NCI-H82 (cell line): ENCODE data around the gene RPS6KA5.
"Not testable (repeated sequence)": the region's sequence is repeated elsewhere in the genome, so short reads cannot be mapped to it uniquely, and the experiment has no call there.

Experiments
- DNase-seq: peaks from one replicate; lab custom pipeline; 2025; lab: John Stamatoyannopoulos, UW

Gene RPS6KA5

DNA sequence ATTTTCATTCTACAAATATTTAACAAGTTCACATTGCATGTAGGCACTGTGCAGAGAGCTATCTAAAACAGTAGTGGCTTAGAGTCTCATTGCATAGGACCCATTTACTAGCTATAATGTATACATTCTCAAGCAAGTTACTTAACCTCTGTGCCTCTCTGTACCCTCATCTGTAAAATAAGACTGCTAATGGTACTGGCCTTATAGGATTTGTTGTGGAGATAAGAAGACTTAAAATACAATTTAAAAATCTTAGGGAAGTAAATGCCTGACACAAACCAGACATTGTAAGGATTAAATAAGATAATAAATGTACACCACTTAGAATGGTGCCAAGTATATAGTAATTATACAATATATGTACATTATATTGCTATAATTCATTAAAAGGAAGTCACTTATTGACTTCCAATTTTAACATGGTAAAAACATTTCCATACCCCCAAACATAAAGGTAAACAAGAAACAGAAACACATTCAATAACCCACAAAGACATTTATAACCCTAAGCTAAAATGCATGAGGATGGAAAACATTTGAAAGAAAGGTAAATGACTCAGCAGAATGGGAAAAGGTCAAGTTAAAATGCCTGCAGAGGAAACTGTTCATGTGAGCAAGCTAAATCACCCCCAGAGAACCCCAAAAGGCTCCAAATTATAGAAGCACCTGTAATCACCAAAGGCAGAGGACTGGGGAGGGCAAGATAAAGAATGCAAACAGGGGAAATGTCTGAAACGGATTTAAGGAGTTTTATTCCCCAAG lies 30.8 kb downstream of the RPS6KA5 start:
- DNase-seq = peak; percentile 37

DNA sequence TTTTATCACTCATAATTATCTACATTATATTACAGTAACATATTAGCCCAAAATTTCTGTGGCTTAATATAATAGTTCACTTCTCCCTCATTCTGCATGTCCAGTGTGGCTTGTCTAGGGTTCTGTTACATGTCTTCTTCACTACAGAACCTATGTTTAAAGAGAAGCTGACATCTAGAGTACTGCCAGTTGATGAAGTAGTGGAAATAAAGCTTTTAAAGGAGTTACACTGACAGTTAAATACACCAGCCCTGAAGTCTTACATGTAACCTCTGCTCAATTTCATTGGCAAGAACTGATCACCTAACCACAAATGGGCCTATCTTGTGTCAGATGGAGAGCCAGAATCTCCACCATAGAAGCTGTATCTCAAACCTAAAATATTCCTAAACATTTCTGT lies 32.9 kb downstream of the RPS6KA5 start:
- DNase-seq = no peak

DNA sequence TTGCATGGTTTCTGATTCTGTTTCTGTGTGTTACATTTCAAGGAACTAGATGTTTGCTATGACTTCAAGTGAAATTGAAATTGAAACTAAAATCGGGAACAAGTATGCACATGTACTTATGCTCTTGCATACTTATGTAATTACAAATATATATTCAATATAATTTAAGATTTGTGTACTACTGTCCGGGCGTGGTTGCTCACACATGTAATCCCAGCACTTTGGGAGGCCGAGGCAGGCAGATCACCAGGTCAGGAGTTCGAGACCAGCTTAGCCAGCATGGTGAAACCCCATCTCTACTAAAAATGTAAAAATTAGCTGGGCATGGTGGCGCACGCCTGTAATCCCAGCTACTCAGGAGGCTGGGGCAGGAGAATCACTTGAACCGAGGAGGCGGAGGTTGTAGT lies 37.8 kb downstream of the RPS6KA5 start:
- DNase-seq = not testable (repeated sequence)

DNA sequence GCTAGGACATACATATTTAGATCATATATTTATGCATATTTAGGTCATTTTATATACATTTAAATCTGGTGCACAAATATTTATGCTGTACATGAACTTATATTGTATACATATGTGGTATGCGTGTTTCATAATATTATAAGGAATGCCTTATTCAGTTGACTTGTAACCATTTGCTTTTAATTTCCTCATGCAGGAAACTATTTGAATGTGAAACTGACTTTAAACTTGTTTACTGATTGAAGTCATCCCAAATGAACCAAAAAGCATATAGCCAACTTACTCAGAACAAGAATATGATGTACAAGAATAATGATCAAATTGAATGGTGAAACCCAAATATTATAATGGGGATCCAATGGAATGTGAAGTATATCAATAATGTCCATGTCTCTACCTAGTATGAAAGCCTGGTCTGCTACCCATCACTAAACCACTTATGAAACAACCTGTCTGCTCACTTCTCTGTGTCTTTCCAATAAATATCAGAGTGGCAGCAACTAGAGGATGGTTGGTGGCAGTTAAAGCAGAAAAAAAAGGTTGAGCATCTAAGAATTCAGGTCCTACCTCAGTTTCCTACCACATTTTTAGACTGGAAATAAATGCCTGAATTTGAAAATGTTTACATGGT lies 38.3 kb downstream of the RPS6KA5 start:
- no peak for DNase-seq

DNA sequence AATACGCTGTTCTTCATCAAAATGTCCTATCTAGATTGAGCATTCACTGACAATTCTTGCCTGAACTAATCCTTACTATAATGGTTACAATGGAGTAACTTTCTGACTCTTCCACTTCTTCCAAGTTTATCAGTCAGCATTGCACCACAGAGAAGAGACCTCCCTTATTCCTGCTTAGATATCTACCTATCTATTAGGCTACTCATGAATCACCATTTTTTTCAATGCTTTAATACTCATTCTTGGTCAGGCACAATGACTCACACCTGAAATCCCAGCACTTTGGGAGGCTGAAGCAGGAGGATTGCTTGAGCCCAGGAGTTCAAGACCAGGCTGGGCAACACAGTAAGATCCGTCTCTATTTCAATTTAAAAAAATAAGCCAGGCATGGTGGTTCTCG lies 39.3 kb downstream of the RPS6KA5 start:
- no peak for DNase-seq

DNA sequence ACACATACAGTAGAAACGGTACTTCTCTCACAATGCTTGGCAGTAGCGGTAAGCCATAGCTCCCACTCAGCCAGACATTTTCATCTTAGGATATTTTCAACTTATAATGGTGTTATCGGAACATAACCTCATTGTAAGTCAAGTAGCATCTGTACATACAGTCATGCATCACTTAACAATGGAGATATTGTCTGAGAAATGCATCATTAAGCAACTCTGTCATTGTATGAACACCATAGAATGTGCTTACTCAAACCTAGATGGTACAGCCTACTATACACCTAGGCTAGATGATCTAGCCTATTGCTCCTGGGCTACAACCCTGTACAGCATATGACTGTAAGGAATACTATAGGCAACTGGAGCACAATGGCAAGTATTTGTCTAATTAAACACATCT lies 40.8 kb downstream of the RPS6KA5 start:
- DNase-seq = no peak

DNA sequence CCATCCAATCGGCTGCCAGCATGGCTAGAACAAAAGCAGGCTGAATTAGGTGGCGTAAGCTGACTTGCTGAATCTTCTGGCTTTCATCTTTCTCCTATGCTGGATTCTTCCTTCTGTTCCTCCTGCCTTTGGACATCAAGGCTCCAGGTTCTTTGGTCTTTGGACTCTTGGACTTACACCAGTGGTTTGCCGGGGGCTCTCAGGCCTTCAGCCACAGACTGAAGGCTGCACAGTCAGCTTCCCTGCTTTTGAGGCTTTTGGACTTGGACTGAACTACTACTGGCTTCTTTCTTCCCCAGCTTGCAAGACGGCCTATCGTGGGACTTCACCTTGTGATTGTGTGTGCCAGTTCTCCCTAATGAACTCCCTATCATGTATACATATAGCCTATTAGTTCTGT lies 42.0 kb downstream of the RPS6KA5 start:
- no peak for DNase-seq

DNA sequence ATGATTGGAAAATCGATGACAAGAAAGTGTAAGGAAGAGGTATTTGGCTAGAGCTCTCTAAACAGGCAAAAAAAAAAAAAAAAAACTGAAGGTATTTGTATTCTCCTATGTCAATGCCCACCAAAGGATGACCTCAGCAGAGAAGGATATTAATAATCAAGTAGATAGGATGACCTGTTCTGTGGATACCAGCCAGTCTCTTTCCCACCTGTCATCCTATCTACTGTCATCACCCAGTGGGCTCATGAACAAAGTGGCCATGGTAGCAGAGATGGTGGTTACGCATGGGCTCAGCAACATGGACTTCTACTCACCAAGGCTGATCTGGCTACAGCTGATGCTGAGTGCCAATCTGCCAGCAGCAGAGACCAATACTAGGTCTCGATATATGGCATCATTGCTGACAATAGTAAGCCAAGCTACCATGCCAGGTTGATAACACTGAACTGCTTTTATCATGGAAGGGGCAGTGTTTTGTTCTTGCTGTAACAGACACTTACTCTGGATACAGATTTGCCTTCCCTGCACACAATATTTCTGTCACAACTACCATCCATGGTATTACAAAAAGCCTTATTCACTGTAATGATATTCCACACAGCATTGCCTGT lies 43.5 kb downstream of the RPS6KA5 start:
- DNase-seq = no peak

DNA sequence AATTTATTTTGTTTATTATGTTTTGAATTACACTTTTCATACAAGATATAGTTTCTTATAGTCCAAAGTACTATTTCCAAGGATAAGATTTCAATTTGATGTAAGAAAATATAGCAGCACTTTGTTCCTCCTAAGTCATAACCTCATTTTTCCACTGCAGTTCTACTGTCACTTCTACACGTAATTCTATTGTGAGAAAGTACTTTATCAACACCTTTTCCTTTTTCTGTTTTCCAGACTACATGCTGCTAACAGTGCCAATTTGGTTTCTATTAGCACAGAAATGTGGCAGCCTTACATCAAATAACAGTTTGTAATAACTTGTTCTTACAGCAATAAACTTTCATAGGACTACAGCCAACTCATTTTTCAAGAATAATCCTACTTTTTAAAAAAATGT lies 45.0 kb downstream of the RPS6KA5 start:
- DNase-seq = no peak

DNA sequence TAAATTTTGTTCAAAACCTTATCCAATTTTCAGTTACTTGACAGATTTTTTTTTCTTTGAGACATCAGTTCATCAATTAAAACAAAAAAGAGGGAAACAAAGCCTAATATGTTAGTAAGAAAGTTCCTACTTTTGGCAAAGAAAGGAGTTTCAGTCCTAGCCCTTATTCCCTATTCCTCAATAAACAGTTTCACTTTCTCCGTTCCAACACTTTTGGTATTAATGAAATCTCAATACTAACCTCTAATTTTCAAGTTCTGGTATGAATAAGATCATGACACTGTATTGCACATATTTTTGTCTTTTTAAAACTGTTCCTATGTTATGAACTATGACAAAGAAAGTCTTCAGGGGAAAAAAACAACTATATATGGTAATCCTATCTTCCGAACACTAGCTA lies 48.4 kb downstream of the RPS6KA5 start:
- DNase-seq = no peak

DNA sequence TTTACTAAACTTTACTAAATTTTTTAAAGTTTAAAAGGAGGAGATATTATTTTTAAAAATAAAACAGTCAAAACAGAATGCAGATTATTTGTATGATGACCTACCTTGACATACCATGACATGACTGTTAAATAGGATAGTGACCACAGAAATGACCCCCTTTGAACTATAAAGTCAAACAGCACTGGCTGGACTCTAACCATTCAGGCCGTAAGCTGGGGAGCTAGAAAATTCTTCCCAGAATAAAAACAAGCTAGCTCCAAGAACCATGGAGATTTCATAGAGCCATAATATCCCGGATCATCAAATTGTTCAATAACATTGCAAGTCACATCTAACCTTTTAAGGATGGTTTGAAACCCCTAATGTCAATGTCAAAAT lies 50.3 kb downstream of the RPS6KA5 start:
- no peak for DNase-seq

DNA sequence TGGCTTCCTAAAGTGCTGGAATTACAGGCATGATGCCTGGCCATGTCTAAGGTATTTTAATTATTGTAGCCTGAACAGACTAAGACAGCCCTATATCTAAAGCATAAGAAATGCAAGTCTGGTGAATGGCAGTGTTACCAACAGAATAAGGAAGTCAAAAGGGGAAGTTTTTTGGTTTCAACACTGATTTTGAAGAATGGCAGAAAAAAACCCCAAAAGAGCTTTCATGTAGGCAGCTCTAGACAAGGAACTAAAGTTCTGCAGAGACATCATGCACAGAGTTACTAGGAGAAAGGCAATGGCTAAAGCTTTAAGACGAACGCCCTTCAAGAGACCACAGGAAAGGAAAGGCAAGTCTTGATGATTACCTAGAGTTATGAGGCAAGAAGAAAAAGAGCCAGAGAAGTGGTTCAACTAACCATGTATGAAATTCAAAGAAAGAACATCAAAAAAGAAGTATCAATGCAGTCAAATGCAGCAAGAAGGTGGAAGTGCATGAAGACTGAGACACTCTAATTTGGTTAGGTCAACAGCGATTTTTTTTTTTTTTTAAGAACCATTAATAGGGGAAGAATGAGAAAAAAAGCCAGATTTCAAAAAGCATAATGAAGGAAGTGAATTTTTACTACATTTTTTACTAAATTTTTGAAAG lies 50.8 kb downstream of the RPS6KA5 start:
- no peak for DNase-seq

DNA sequence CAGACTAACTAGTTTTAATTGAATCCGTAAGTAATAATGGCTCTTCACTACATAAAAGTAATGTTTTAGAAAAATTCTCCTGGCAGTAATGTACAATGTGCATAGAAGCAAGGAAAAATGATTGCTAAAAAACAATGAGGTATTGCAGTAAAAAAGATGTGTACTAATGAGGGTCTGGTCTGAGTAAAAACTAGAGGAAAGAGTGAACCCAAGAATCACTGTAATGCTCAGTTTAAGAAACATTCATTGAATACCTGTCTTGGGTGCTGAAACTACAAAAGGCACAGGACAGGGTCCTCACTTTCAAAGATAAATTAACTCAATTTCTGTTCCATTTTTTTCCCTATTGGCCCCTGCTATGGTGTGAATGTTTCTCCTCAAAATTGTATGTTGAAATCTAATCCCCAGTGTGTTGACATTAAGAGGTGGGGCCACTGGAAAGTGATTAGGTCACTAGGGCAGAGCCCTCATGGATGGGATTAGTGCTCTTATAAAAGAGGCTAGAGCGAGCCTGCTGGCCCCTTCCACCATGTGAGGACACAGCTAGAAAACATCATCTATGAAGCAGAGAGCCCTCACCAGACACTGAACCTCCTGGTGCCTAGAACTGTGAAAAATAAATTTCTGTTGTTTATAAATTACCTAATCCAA lies 51.6 kb downstream of the RPS6KA5 start:
- DNase-seq = peak; percentile 70

DNA sequence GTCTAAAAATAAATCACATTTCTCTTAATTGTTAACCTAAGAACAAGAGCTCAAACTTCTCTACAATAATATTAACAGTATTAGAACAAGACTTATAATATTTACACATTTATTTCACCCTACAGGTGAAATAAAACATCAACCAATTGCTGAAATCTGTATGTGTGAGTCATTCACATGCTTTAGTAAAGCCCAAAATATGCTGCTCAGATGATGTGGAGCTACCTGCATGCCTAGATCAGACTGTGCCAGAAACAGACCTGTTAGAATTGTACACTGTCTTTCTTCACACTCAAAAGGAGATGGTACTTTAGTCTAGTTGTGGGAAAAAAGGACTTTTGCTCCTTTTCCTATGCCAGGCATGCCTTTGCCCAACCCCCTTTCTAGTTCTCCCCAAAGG lies 54.7 kb downstream of the RPS6KA5 start:
- DNase-seq = no peak

DNA sequence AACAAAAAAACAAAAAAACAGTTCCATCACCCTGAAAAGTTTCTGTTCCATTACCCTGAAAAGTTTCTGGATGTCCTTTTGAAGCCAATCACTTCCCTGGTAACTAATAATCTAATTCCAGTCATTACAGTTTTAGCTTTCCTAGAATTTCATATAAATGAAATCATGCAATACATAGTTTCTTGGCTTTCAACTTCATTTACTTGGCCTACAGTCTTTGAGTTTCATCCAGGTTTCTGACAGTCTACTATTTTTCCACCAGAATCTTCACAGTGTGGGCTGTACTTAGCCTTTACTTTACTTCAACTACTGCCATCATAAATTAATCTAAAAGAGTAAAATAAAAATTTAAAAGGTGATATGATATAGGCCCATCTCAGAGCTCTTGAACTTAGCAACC lies 55.5 kb downstream of the RPS6KA5 start:
- no peak for DNase-seq

DNA sequence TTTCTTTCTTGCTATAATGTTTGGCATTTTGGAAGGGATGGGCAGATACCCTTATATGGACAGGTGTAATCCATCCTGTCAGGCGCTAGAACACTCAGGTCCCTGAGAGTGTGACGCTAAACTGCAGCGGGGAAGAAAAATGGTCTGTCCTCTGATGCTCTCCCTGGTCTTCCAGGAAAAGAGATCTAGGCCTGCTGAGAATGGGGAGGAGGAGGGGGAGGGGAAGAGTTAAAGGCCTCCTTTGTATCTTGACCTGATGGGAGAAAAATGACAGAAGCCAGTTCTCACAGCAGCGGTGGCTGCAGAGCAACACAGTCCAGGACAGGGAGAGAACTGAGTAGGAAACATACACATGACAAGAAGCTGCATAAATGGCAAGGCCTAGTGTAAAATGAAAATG lies 61.1 kb downstream of the RPS6KA5 start:
- DNase-seq = peak; percentile 4

DNA sequence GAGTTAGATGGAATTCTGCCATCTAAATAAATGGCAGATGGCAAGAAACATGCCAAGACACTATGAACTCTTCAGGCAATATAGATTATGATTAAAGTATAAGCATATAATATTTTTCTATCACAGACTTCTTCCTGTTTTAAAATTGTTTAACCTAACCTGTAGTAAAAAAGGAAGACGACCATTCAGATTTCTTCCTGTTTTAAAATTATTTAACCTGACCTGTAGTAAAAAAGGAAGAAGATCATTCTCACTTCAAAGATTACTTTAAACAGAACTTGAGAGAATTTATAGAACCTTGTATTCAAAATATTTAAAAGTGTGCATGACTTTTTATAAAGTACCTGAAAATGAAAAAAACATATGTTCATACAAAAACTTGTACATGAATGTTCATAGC lies 63.5 kb downstream of the RPS6KA5 start:
- no peak for DNase-seq

DNA sequence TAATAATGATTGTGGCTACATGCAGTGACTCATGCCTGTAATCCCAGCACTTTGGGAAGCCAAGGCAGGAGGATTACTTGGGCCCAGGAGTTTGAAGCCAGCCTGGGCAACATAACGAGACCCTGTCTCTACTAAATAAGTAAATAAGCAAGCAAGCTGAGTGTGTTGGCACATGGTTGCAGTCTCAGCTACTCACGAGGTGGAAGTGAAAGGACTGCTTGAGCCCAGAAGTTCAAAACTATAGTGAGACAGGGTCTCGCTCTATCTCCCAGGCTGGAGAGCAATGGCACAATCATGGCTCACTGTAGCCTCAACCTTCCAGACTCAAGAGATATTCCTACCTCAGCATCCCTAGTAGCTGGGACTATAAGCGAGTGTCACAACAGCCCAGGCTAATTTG lies 64.7 kb downstream of the RPS6KA5 start:
- DNase-seq = no peak

DNA sequence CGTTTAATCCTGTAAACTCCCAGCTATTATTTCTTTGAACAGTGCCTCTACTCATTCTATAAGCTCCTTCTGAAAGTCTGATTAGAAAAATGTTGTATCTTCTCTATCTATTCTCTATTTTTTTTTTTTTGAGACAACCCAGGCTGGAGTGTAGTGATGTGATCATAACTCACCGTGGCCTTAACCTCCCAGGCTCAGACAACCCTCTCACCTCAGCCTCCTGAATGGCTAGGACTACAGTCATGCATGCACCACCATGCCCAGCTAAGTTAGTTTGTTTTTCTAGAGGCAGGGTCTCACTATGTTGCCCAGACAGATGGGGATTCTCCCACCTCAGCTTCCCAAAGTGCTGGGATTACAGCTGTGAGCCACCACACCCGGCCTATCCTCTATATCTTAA lies 66.6 kb downstream of the RPS6KA5 start:
- no peak for DNase-seq

DNA sequence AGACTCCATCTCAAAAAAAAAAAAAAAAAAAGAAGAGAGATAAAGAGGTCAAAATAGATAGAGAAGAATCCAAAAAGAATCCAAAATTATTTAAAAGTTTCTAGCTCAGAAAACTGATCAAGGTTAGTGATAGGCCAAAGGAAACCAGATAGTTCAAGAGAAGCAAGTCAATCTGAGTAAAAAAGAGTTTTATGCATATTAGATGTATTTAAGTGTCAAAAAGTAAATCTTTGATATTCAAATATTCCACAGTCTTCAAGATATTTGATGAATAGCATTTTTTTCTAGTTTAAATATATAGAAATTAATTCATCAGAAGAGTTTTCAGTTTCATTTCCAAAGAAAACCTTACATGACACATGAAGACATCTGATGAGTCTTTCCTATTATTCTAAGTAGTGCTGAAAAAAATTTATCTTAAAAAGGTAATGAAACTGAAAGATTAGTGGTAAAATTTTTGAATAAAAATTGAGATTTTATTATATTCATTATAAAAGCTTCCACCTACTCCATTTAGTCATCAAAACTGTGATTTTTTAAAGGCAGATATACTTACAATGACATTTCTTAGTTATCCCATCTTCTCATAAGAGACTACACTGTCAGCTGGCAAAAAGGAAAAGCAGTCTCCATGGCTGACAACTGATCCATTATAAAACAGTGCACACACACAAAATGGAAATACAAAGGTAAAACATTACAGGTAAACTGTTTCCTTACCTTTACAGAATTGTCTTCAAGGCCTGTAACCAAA lies 68.6 kb downstream of the RPS6KA5 start:
- DNase-seq = no peak

DNA sequence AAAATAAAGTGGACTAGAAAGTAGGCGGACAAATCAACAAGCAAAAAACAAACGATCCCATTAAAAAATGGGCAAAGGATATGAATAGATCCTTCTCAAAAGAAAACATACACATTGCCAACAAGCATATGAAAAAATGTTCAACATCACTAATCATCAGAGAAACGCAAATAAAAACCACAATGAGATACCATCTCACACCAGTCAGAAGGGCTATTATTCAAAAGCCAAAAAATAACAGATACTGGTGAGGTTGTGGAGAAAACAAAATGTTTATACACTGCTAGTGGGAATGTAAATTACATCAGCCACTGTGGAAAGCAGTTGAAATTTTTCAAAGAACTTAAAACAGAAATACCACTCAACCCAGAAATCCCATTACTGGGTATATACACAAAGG lies 70.3 kb downstream of the RPS6KA5 start:
- no peak for DNase-seq

DNA sequence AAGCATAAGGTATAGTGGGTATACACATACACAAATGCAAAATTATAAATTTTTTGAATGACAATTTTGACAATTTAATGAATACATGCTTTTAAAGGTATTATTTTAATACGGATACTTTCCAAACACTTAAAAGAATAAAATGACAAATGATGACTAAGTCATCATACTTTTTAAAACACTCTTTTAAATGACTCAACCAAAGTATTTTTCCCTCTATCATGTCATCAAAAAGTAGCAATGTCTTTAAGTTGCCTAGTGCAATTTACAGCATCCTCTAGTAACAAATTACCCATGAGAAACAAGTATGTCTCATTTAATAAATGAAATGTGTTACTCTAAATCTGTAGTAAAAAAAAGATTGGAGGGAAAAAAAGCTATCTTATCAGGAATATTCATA lies 73.3 kb downstream of the RPS6KA5 start:
- no peak for DNase-seq
